Esophagus muscularis mucosa (tissue), 3 donors: ENCODE data around the gene SHTN1.

Experiments used
- EP300 ChIP-seq: sonication (generic); formaldehyde crosslinking; IDR thresholded peaks from one replicate; pipeline ENCODE4 v1.6.1; 2017; ENCODE audit warnings: antibody characterized with exemption
- TF ChIP-seq, protein P1 (sequence below), 3 experiments: fragments of 200-600 bp in 2 of 3; fragments of 450-650 bp in 1 of 3; sonication (generic) in 2 of 3; IDR thresholded peaks; one replicate each; pipeline ENCODE4 v1.5.1; 2017 to 2019; ENCODE audit warnings: antibody characterized with exemption in 3 of 3, mild to moderate bottlenecking in 2 of 3, moderate library complexity in 1 of 3

DNA sequence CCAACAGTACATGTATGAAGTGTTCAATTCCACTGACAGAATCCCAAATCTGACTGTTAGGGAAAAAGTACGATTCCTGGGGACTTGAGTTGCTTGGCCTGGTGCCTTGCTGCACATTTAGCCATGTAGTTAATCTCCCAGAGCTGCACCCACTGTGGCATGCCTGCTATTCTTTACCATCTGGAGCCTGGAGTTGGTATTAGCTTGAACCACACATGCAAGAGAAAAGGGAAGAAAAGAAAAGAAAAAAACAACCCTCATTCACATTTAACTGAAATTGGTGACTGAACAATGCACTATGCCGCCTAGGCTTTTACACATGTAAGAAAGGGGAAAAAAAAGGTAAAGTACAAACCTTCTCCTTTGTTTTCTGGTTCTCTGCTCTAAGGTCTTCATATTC is 26.1 kb downstream of the SHTN1 start:
- TF ChIP-seq, protein P1, sequence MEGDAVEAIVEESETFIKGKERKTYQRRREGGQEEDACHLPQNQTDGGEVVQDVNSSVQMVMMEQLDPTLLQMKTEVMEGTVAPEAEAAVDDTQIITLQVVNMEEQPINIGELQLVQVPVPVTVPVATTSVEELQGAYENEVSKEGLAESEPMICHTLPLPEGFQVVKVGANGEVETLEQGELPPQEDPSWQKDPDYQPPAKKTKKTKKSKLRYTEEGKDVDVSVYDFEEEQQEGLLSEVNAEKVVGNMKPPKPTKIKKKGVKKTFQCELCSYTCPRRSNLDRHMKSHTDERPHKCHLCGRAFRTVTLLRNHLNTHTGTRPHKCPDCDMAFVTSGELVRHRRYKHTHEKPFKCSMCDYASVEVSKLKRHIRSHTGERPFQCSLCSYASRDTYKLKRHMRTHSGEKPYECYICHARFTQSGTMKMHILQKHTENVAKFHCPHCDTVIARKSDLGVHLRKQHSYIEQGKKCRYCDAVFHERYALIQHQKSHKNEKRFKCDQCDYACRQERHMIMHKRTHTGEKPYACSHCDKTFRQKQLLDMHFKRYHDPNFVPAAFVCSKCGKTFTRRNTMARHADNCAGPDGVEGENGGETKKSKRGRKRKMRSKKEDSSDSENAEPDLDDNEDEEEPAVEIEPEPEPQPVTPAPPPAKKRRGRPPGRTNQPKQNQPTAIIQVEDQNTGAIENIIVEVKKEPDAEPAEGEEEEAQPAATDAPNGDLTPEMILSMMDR (IDR thresholded peaks at IDR 0.05) = no peak
- no peak for TF ChIP-seq EP300
